Measurements from ENCODE around the gene ALDH8A1.

- TF ChIP-seq CTCF (conservative IDR thresholded peaks at IDR 0.05; ENCODE audit: low read length) (no peak), EZH2phosphoT487 (IDR thresholded peaks at IDR 0.05; ENCODE audit: borderline replicate concordance, low read depth, low read length) (no peak)
Measured at GRCh38 chr6:134934793-134935485, 15.0 kb downstream of the ALDH8A1 start.

All from OCI-LY7 (cell line).